Pancreas (tissue), 10 donors: ENCODE data around the gene FBXL17. TPM values are rescaled to one million over a fixed set of nuclear protein-coding genes. Genes with fewer than 3 reads are reported as not detected.

Experiments
- ATAC-seq, 4 donors: fragments of 200-7000 bp; cut with Tn5 transposase; one replicate each; pipeline versions ENCODE4 v1.8.0 to v1.9.1; 2020; ENCODE audit warnings: mild to moderate bottlenecking in 4 of 4, moderate library complexity in 4 of 4
- DNase-seq, 6 donors: peaks; one replicate each; pipeline ENCODE4 v3.0.0-alpha.2; 2020
- FAIRE-seq: peaks from 2 replicates; lab custom pipeline; 2012; peaks lifted over from hg19 to GRCh38; lab: Jason Lieb, UNC
- H3K27ac ChIP-seq, 4 donors: fragments of 200-600 bp; sonication (generic); 1 replicate in 3 of 4; 2 replicates in 1 of 4; pipeline versions ENCODE4 v1.5.0 to v1.8.0; 2020
- H3K27me3 ChIP-seq, 4 donors: fragments of 200-600 bp; one replicate each; pipeline ENCODE4 v1.8.0; 2021
- H3K36me3 ChIP-seq, 3 donors: fragments of 200-600 bp; sonication (generic) in 1 of 3; one replicate each; pipeline versions ENCODE4 v1.5.0 to v1.8.0; 2020 to 2021
- H3K4me1 ChIP-seq, 3 donors: fragments of 200-600 bp; one replicate each; pipeline ENCODE4 v1.8.0; 2021
- H3K4me3 ChIP-seq, 4 donors: fragments of 200-600 bp; sonication (generic) in 2 of 4; one replicate each; pipeline versions ENCODE4 v1.5.0 to v1.8.0; 2020 to 2021
- H3K9me3 ChIP-seq, 4 donors: fragments of 200-600 bp; one replicate each; pipeline ENCODE4 v1.8.0; 2021
- CTCF ChIP-seq, 4 donors: fragments of 200-600 bp; sonication (generic) in 3 of 4; IDR thresholded peaks; one replicate each; pipeline versions ENCODE4 v1.5.0 to v1.8.0; 2021; ENCODE audit warnings: antibody characterized with exemption in 4 of 4
- WGBS, 2 donors: extraction: QIAGEN DNeasy Blood & Tissue Kit; methylation state at CpG; one replicate each; pipeline ENCODE4 v1.1.7; 2013; 5-methylcytosine and 5-hydroxymethylcytosine counted together
- intact Hi-C, 3 donors: fragments of 100-400 bp; cut with DNase I; formaldehyde crosslinking; loops; one replicate each; pipeline versions ENCODE4 v1.11.1 to v1.14.2; 2022
- polyA plus RNA-seq, 2 donors: library from polyadenylated mRNA; stranded (reverse); fragments of 200-250 nt; gene quantifications; one replicate each; pipeline ENCODE4 v1.2.3, GENCODE V29; 2013
- total RNA-seq, 6 donors: library from RNA; stranded (reverse); fragmentation: NEBNext Ultra II Directional in 4 of 6; extraction: Animal tissue kit (Norgen Biotek cat#: 25700) in 4 of 6; gene quantifications; one replicate each; pipeline versions ENCODE4 v1.2.1 to v1.2.4, GENCODE V29; 2021 to 2023
- donor health status: healthy with polysubstance abuse.
- donor health status: DM: no; HTN: no; CAD: no; lungs with moderate emphysema.
- donor health status: DM: no; HTN: no; CAD: no.
- donor health status: control.
- donor health status: control.
- donor health status: Bipolar disorder and iron deficiency.
- donor health status: DM: yes; HTN: yes; CAD: no.
- donor health status: DM: no; HTN: no; CAD: no.
- donor health status: DM: no; HTN: no; CAD: no.
- donor health status: DM: yes; HTN: yes; CAD: no.

FBXL17 gene
- total and polyA plus RNA-seq, 8 donors: 4.2 to 11.1 (median 7.3) TPM

- TF ChIP-seq CTCF (IDR thresholded peaks at IDR 0.05): no peak
- no peak for DNase-seq
- no peaks in the 10 kb centered on the region for H3K4me1 ChIP-seq
- no peak for ATAC-seq
- H3K4me3 ChIP-seq: no peak overlapping the region
- no peaks in the 10 kb centered on the region for H3K36me3 ChIP-seq
- no peak for FAIRE-seq
- intact Hi-C loops: no loop called here
- no peaks in the 10 kb centered on the region for H3K27me3 ChIP-seq
- WGBS, 2 donors: 87 to 90% methylated on average over 2 of the region's 2 CpGs
- no peaks in the 10 kb centered on the region for H3K9me3 ChIP-seq
- no peak overlapping the region for H3K27ac ChIP-seq
Measured at GRCh38 chr5:108303611-108304010, 78.3 kb downstream of the FBXL17 start.

GRCh38 chr5:108303086-108303485 is 78.8 kb downstream of the FBXL17 start:
- no peak for ATAC-seq
- Histone ChIP-seq H3K4me3 (no peak overlapping the region), H3K4me1 (no peaks in the 10 kb centered on the region), H3K36me3 (no peaks in the 10 kb centered on the region), H3K27ac (no peak overlapping the region), H3K9me3 (no peaks in the 10 kb centered on the region), H3K27me3 (no peaks in the 10 kb centered on the region)
- intact Hi-C loops: no loop called here
- no peak for DNase-seq
- no peak for TF ChIP-seq CTCF (IDR thresholded peaks at IDR 0.05)
- no peak for FAIRE-seq
- WGBS, 2 donors: 95 to 100% methylated on average over 1 of the region's 1 CpG

DNA sequence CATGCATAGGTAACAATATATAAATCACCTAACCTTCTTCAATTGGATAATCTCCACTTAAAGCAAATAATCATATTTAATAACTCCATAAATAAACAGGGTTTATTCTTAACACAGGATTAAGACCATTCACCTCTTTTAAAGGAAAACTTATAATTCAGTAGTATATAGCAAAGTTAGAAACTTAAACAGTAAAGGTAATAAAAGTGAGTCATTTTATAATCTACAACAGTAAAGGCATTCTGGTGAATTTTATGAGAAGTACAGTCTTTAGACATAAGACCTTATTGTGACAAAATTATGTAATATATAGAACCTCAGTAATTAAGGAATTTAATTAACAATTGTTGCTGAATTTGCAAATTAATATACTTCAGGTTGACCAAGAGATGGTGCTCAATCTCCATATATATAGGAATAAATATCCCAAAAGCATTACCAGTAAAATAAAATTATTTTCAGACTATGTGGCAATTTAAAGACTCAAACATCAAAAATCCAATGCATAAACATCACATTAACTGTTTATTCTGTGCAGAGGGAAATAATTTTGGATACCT is 84.8 kb downstream of the FBXL17 start:
- FAIRE-seq (no peak), ATAC-seq (no peak), DNase-seq (no peak)
- Histone ChIP-seq H3K36me3 (no peaks in the 10 kb centered on the region), H3K27ac (no peak overlapping the region), H3K9me3 (no peaks in the 10 kb centered on the region), H3K4me3 (no peak overlapping the region), H3K4me1 (peaks cover 0 to 3% (median 0%) of the 10 kb centered on the region in 3 donors), H3K27me3 (no peaks in the 10 kb centered on the region)
- intact Hi-C loops: no loop called here
- TF ChIP-seq CTCF (IDR thresholded peaks at IDR 0.05): no peak

GRCh38 chr5:108295578-108296368 is 86.1 kb downstream of the FBXL17 start:
- H3K27ac ChIP-seq: no peak overlapping the region
- DNase-seq (no peak), FAIRE-seq (no peak), ATAC-seq (peak in 1 of 4 donors; percentile 41)
- peaks cover 0 to 3% (median 0%) of the 10 kb centered on the region in 3 donors for H3K4me1 ChIP-seq
- no peak for TF ChIP-seq CTCF (IDR thresholded peaks at IDR 0.05)
- 80 to 93% methylated on average over 2 of the region's 2 CpGs for WGBS, 2 donors
- H3K4me3 ChIP-seq: no peak overlapping the region
- no peaks in the 10 kb centered on the region for H3K27me3 ChIP-seq
- intact Hi-C loops: no loop called here
- no peaks in the 10 kb centered on the region for H3K36me3 ChIP-seq
- H3K9me3 ChIP-seq: no peaks in the 10 kb centered on the region

DNA sequence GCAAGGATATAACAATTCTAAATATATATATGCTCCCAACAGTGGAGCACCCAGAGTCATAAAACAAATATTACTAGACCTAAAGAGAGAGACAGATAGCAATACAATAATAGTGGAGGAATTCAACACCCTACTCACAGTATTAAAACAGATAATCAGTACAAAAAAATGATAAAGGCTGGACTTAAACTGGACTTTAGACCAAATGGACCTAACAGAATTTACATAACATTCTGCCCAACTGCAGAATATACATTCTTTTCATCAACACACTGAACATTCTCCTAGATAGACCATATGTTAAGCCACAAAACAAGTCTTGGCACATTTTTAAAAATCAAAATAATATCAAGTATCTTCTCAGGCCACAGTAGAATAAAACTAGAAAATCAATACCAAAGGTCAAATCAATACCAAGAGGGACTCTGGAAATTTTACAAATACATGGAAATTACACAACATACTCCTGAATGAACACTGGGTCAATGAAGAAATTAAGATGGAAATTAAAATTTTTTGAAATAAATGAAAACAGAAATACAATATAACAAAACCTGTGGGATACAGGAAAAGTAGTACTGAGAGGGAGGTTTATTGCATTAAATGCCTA is 100.8 kb downstream of the FBXL17 start:
- H3K4me3 ChIP-seq: no peak overlapping the region
- no peak overlapping the region for H3K27ac ChIP-seq
- H3K27me3 ChIP-seq: no peaks in the 10 kb centered on the region
- no peak for DNase-seq
- intact Hi-C loops: no loop called here
- H3K36me3 ChIP-seq: no peaks in the 10 kb centered on the region
- TF ChIP-seq CTCF (IDR thresholded peaks at IDR 0.05): no peak
- FAIRE-seq: no peak
- no peaks in the 10 kb centered on the region for H3K9me3 ChIP-seq
- no peak for ATAC-seq
- H3K4me1 ChIP-seq: peaks cover 0 to 8% (median 3%) of the 10 kb centered on the region in 3 donors
